Umbilical cord (tissue), 2 donors: Measurements from ENCODE around the gene GPT2. TPM values are rescaled to one million over a fixed set of nuclear protein-coding genes. Genes with fewer than 3 reads are reported as not detected.

Experiments used
- DNase-seq: peaks from one replicate; pipeline ENCODE4 v3.0.0-alpha.2; 2015; ENCODE audit warnings: low spot score
- total RNA-seq: library from RNA; depleted of rRNA; stranded (reverse); fragments of >200 nt; gene quantifications from one replicate; pipeline ENCODE4 v1.2.3, GENCODE V29; 2014; ENCODE audit warnings: low replicate concordance; ENCODE audit not compliant: insufficient read depth

GPT2 gene
- total RNA-seq, 1 donor from 2014 or later: 9.6 TPM

- no peak for DNase-seq
Measured at GRCh38 chr16:46896314-46896968, 12.3 kb downstream of the GPT2 start.

DNA sequence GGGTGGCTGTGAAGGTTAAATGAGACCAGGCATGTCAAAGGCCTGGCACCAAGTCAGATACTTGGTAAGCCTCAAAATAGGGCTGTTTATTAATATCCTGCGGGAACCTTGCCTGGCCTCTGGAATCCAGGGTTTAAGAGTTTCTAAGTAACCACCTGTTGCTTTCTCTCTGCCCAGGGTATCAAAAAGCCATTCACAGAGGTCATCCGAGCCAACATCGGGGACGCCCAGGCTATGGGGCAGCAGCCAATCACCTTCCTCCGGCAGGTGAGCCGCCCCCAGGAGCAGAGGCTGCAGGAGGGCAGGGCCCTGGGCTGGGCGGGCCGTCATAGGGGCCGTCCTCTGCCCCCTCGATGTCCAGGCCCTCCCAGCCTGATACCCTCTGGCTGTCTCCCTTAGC is 13.3 kb downstream of the GPT2 start:
- DNase-seq: no peak

DNA sequence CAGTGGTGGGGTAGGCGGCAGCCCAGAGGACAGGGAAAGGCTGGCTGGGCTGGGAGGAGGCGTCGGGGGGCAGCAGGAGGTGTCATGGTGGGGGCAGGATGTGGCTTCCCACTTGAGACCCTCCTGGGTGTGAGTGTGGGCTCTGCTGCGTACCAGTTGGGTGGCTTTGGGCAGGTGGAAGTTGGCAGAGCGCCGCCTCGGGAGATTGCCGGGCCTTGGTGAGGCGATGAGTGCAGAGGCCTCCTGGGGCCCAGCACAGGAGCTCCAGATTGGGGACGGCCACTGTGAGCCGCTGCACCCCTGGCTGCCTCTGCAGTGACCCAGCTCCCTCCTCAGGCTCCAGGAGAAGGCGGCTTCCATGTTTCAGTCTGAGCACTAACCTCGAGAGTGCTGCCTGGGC is 13.8 kb downstream of the GPT2 start:
- DNase-seq: no peak

GRCh38 chr16:46899443-46900143 is 15.4 kb downstream of the GPT2 start:
- no peak for DNase-seq

DNA sequence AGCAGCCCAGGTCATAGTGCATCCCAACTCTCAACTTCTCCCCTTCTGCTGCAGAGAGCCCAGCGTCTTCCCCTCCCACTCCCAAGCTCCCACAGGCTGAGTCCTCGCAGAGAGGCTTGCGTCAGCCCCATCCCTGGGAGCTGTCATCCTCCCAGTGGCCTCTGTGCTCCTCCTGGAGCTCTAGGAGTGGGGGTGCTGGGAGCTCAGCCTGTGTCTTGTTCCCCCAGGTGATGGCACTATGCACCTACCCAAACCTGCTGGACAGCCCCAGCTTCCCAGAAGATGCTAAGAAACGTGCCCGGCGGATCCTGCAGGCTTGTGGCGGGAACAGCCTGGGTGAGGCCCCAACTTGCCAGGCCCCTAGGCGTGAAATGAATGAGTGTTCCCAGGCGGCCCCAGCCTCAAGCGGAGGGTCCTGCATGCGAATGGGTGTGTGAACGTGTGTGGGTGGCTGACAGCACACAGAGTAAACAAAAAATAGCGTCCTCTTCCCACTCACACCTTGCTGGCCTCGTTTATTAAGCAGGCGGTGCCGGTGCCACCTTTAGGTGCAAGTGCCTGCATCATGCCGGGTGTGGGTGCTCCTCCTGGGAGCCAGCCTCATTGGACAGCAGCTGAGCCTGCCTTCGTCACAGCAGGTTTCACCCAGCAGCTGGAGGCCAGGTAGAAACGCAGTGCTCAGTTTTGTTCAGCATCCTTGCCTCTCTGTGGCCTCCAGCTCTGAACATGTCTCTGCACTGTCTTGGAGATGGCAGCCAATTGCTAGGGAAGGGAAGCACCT is 16.5 kb downstream of the GPT2 start:
- DNase-seq: peak; percentile 39

GRCh38 chr16:46901709-46902108 is 17.5 kb downstream of the GPT2 start:
- no peak for DNase-seq

DNA sequence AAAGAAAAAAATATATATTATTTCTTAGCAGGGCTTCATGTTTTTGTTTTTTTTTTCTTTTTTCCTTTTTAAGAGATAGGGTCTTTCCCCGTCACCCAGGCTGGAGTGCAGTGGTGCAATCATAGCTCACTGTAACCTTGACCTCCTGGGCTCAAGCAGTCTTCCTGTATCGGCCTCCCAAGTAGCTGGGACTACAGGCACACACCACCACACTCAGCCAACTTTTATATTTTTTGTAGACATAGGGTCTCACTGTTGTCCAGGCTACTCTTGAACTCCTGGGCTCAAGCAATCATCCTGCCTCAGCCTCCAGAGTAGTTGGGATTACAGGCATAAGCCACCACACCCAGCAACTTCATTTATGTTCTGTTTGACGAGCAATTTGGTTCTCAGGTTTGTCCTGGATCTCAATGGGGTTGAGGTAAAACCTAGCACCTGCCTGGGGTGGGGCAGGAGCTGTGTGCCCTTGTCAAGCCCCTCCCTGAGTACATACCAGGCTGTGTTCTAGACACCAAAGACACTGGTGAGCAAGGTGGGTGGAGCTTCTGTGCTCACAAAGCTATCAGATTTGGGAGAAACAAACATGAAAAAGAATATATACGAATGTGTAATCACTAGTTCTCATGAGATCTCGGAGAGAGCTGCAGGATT is 19.2 kb downstream of the GPT2 start:
- no peak for DNase-seq

GRCh38 chr16:46904471-46904870 is 20.3 kb downstream of the GPT2 start:
- DNase-seq: no peak

DNA sequence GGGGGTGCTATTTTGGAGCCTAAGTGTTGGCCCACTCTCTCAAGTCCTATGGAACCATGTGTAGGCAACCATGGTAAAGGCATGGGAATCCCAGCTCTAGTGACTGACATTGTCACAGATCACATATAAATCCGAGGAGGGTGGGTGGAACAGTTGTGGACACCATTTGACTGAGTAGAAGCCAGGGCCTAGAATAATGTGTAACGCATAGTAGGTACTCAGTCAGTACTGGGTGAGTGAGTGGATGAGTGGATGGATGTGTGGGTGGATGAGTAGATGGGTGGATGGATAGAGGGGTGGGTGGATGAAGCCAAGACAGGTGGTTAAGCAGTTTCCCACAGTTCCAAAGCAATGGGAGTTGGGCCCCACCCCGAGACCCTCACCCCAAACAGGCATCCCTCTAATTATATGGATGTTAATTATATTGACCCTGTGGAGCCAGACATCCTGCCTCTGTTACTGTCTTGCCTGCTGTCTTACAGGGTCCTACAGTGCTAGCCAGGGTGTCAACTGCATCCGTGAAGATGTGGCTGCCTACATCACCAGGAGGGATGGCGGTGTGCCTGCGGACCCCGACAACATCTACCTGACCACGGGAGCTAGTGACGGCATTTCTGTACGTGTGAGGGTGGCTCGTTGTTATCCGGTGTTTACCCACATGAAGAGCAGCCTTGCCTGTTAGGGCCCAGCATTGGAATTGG is 22.3 kb downstream of the GPT2 start:
- DNase-seq: no peak

DNA sequence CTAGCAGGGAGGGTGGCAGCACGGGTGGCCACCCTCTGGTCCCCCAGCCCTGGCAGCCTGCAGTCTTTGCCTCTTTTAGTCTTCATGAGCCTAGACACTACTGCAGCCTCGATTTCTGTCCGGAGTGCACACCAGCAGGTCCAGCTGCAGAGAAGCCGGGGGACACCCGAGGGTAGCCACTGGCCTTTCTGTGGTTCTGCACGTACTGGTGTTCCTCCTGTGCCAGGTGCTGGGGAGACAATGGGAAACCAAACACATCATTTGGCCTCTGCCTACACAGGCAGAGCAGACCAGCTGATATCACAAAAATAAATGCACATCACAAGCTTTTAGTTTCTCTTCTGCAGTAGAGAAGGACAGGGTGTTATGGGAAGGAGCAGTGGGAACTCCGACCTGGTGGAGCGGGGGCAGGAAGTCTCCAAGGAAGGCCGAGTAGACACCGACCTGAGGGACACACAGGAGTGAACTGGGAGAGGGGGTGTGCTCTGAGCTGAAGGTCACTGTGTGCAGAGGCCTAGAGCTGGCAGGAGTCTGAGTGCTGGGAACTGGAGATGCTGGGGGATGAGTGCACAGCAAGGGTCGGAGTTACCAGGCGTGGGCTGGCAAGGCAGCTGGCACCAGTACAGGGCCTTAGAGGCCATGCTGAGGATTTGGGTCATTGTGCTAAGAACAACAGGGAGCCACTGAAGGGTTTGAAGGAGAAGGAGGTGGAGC is 23.1 kb downstream of the GPT2 start:
- DNase-seq: no peak

DNA sequence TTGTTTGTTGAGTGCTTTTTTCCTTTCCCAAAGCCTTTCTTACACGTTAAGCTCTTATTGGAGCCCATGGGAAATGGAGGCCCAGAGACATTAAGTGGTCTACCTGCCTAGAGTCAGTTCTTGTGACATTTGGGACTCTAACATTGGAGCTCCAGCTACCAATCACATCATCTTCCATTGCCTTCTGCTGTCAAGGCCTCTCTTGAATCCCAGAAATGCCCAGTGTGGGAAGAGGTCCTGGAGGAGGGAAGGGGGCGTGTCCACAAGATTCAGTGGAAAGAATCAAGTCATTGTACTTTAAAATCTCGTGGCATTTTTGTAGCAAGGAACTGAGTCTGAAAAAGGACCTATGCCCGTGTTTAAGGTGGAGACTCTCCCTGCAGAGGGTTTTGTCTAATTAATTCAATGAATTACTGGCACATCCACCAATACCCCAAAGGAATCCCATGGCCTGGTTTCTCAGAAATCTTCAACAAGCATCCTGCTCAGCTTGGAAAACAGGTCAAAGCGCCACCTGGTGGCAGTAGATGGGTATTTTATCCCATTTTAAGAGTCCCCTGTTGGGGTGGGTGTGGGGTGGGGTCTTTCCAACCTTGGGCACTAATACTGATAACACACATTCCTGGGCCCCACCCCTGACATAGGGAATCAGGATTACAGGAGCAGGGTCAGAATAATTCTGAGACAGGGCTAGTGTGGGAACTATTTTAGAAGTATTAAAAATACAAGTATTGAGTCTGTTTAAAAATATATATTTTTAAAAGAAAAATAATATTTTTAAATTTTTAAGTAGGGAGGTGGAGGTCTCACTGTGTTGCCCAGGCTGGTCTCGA is 24.6 kb downstream of the GPT2 start:
- peak; percentile 67 for DNase-seq

DNA sequence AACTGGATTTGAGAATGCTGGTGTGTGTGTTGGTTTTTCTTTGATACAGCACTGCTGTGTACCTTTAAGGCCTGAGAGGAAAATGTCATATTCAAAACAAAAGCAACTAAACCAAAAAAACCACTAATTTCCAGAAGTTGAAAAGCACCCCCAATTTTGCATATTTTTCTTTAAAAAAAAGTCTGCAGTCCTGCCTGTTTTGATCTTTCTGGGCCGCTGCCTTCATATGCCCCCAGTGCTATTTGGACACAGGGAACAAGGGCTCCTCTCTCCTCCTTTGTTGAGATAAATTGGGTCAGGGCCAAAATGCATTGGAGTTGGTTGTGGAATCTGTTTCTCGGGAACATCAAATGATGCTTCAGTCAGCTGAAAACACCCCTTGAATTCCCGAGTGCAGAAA is 26.9 kb downstream of the GPT2 start:
- DNase-seq: no peak

- DNase-seq: no peak
Measured at GRCh38 chr16:46911650-46912049, 27.5 kb downstream of the GPT2 start.

- no peak for DNase-seq
Measured at GRCh38 chr16:46914556-46915201, 30.5 kb downstream of the GPT2 start.

DNA sequence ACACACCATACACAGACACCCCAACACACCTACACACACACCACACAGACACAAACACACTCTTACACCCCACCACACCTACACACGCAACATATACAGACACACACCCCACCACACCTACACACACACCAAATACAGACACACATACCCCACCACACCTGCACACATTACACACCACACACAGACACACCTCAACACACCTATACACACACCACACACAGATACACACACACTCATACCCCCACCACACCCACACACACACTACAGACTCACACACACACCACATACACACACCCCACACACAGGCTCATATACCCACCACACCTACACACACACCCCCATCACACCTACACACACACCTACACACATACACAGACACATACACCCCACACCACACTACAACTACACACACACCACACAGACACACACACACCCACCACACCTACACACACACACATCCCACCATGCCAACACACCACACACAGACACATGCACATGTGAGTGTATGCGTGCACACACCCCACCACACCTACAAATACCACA is 31.4 kb downstream of the GPT2 start:
- DNase-seq: no peak

GRCh38 chr16:46916980-46917379 is 32.8 kb downstream of the GPT2 start:
- no peak for DNase-seq

GRCh38 chr16:46918400-46918799 is 34.2 kb downstream of the GPT2 start:
- no peak for DNase-seq

GRCh38 chr16:46918905-46919792 is 35.0 kb downstream of the GPT2 start:
- no peak for DNase-seq
